ENCODE results near the gene SDK1. TPM values are rescaled to one million over a fixed set of nuclear protein-coding genes. Genes with fewer than 3 reads are reported as not detected.
A peak's percentile ranks its signal among the peaks of the same experiment; 100 is the strongest.
"Not testable (repeated sequence)": the region's sequence is repeated elsewhere in the genome, so short reads cannot be mapped to it uniquely, and the experiment has no call there.

SDK1 gene
- total and polyA plus RNA-seq, 4 donors = 10.4 to 11.6 (median 11.0) TPM

DNA sequence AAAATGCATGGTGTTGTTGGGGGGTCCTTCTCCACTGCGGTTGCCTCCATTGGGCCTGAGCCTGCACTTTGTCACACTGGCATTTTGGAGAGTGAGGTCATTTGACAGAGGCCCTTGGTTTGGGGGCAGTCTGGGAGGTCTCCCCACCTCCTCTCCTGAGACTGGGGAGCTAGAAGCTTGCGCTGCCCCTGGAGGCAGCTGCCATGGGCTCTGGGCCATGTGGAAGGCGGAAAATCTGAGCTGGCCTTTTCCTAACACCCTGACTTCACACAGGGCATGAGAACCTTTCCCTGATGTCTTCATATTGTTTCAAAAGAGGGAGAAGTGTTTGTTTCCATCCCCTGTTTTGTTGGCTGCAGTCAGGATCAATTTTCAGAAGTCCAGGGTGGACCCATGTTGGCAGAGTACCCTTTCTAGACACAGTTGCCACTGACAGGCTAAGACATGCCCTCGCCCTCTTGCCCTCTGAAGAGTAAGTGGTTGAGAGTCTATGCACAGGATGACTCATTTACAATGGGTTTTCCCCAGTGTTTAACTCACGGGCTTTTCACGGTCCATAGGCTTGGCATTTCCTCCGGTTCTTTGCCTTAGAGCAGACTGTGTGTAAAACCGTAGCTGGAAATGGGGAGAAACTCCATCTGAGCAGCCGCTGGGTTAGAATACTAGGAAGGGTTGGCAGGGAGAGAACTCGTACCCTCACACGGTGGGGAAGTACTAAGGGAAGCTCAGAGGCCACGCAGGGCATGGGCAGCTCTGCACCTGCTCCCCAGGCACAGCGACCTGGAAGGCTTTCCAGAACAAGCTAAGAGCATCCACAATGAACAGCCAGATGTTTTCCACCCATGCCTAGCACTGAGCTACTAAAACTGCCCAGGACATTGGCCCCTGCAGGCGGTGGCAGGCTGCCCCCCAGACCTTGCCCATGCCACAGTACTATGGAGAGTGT is 655.0 kb downstream of the SDK1 start:
- Histone ChIP-seq H3K27me3 (ENCODE audit: control insufficient read depth, insufficient read depth, low read length) (no peaks in the 10 kb centered on the region), H3K4me1 (ENCODE audit: control insufficient read depth, insufficient read depth, low read length) (peaks cover 15% of the 10 kb centered on the region), H3K27ac (ENCODE audit: low read depth, low read length) (no peak overlapping the region), H3K36me3 (ENCODE audit: control insufficient read depth, insufficient read depth, low read length) (peaks cover 17% of the 10 kb centered on the region), H3K4me3 (ENCODE audit: low read depth, low read length) (no peak overlapping the region), H3K9me3 (ENCODE audit: control insufficient read depth, insufficient read depth, low read length) (no peaks in the 10 kb centered on the region)
- DNase-seq (ENCODE audit: low read depth in 4 of 6, low spot score in 6 of 6) = peak in 1 of 6 donors; percentile 54
- WGBS (ENCODE audit: insufficient coverage) = 69% methylated on average over 9 of the region's 14 CpGs

DNA sequence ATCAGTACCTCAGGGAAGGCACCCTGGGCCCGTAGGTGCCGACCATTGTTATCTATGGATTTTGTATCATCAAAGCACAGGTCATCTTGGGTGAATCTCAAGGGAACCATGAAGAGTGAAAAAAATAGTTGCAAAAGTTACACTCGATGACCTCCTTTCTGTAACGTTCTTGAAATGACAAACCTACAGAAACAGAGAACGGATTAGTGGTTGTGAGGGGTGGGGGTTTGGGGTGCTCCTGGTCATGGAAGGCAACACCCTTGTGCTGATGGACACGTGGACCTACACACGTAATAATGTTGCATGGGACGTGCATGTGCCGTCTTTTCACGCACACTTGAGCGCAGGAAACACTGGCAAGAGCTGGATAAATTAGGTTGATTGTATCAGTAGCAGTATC is 655.9 kb downstream of the SDK1 start:
- Histone ChIP-seq H3K4me3 (ENCODE audit: low read depth, low read length) (no peak overlapping the region), H3K36me3 (ENCODE audit: control insufficient read depth, insufficient read depth, low read length) (peaks cover 14% of the 10 kb centered on the region), H3K4me1 (ENCODE audit: control insufficient read depth, insufficient read depth, low read length) (peaks cover 15% of the 10 kb centered on the region), H3K27ac (ENCODE audit: low read depth, low read length) (no peak overlapping the region), H3K9me3 (ENCODE audit: control insufficient read depth, insufficient read depth, low read length) (no peaks in the 10 kb centered on the region), H3K27me3 (ENCODE audit: control insufficient read depth, insufficient read depth, low read length) (no peaks in the 10 kb centered on the region)
- no peak for DNase-seq (ENCODE audit: low read depth in 4 of 6, low spot score in 6 of 6)
- WGBS (ENCODE audit: insufficient coverage) = 95% methylated on average over 8 of the region's 11 CpGs

DNA sequence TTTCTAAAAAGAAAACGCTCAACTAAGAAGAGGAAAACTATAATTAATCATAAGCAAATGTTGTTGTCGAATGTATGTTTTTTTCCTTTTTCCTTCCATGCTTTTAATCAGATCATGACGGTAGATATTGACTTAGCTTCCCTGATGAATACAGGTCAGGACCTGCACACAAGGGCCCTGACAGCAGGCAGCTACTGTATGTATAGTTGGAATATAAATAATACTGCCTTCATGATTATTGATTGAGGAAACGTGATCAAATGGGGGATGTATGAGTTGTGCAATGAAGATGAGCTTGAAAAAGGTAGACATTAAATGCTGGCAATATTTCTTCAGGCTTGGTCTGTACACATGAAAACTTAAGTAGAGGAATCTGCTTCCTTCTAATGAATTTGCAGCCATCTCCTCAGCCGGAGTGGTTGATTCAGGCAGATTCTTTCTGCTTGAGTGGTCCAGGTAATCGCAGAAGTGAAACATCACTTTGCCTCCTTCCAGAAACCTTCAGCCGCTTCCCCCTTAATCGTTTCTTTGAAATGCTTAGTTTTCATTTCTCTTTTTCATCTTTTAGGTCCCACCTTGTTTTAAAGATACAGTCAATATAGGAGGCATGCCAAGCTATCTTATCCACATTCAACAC is 656.5 kb downstream of the SDK1 start:
- peak in 2 of 6 donors; percentile 6 to 51 for DNase-seq (ENCODE audit: low read depth in 4 of 6, low spot score in 6 of 6)
- no peak overlapping the region for H3K4me3 ChIP-seq (ENCODE audit: low read depth, low read length)
- peaks cover 15% of the 10 kb centered on the region for H3K4me1 ChIP-seq (ENCODE audit: control insufficient read depth, insufficient read depth, low read length)
- H3K27me3 ChIP-seq (ENCODE audit: control insufficient read depth, insufficient read depth, low read length) = no peaks in the 10 kb centered on the region
- H3K27ac ChIP-seq (ENCODE audit: low read depth, low read length) = no peak overlapping the region
- 76% methylated on average over 2 of the region's 8 CpGs for WGBS (ENCODE audit: insufficient coverage)
- H3K9me3 ChIP-seq (ENCODE audit: control insufficient read depth, insufficient read depth, low read length) = no peaks in the 10 kb centered on the region
- peaks cover 20% of the 10 kb centered on the region for H3K36me3 ChIP-seq (ENCODE audit: control insufficient read depth, insufficient read depth, low read length)

DNA sequence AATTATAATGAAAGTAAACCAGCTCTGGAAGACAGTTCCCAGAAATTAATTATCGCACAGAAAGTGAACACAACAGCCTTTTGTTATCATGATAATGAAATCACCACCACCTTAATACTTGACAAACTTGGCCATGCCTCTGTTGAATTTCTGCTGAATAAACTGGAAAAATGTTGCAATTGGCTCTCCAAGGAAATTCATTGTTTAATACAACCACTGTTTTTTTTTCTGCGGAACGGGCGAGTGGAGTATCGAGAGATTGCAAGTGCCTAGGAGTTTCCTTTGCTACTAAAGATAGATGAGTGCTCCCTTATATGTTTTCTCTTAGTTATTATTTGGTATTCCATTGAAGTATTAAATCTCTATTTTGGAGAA is 657.0 kb downstream of the SDK1 start:
- H3K4me1 ChIP-seq (ENCODE audit: control insufficient read depth, insufficient read depth, low read length) = peaks cover 15% of the 10 kb centered on the region
- WGBS (ENCODE audit: insufficient coverage) = no CpG with 5 or more reads among the region's 5 CpGs

GRCh38 chr7:3959364-3959763 is 658.3 kb downstream of the SDK1 start:
- H3K9me3 ChIP-seq (ENCODE audit: control insufficient read depth, insufficient read depth, low read length) = no peaks in the 10 kb centered on the region
- DNase-seq (ENCODE audit: low read depth in 4 of 6, low spot score in 6 of 6) = peak in 1 of 6 donors; percentile 9
- H3K4me1 ChIP-seq (ENCODE audit: control insufficient read depth, insufficient read depth, low read length) = peaks cover 15% of the 10 kb centered on the region
- no peak overlapping the region for H3K27ac ChIP-seq (ENCODE audit: low read depth, low read length)
- H3K36me3 ChIP-seq (ENCODE audit: control insufficient read depth, insufficient read depth, low read length) = peaks cover 21% of the 10 kb centered on the region
- no peak overlapping the region for H3K4me3 ChIP-seq (ENCODE audit: low read depth, low read length)
- no peaks in the 10 kb centered on the region for H3K27me3 ChIP-seq (ENCODE audit: control insufficient read depth, insufficient read depth, low read length)
- no CpG with 5 or more reads among the region's 6 CpGs for WGBS (ENCODE audit: insufficient coverage)

More for the DNA sequence above, 657.0 kb downstream of the SDK1 start:
- no peaks in the 10 kb centered on the region for H3K27me3 ChIP-seq (ENCODE audit: control insufficient read depth, insufficient read depth, low read length)
- DNase-seq (ENCODE audit: low read depth in 4 of 6, low spot score in 6 of 6) = peak in 2 of 6 donors; percentile 4 to 30
- H3K36me3 ChIP-seq (ENCODE audit: control insufficient read depth, insufficient read depth, low read length) = peaks cover 21% of the 10 kb centered on the region
- no peak overlapping the region for H3K27ac ChIP-seq (ENCODE audit: low read depth, low read length)
- H3K4me3 ChIP-seq (ENCODE audit: low read depth, low read length) = no peak overlapping the region
- H3K9me3 ChIP-seq (ENCODE audit: control insufficient read depth, insufficient read depth, low read length) = no peaks in the 10 kb centered on the region

- no peak overlapping the region for H3K4me3 ChIP-seq (ENCODE audit: low read depth, low read length)
- H3K36me3 ChIP-seq (ENCODE audit: control insufficient read depth, insufficient read depth, low read length) = peaks cover 17% of the 10 kb centered on the region
- DNase-seq (ENCODE audit: low read depth in 4 of 6, low spot score in 6 of 6) = no peak
- 83% methylated on average over 6 of the region's 11 CpGs for WGBS (ENCODE audit: insufficient coverage)
- H3K9me3 ChIP-seq (ENCODE audit: control insufficient read depth, insufficient read depth, low read length) = no peaks in the 10 kb centered on the region
- peaks cover 11% of the 10 kb centered on the region for H3K4me1 ChIP-seq (ENCODE audit: control insufficient read depth, insufficient read depth, low read length)
- no peaks in the 10 kb centered on the region for H3K27me3 ChIP-seq (ENCODE audit: control insufficient read depth, insufficient read depth, low read length)
- no peak overlapping the region for H3K27ac ChIP-seq (ENCODE audit: low read depth, low read length)
Observed at GRCh38 chr7:3960050-3960763, 659.2 kb downstream of the SDK1 start.

GRCh38 chr7:3960942-3961341 is 659.9 kb downstream of the SDK1 start:
- WGBS (ENCODE audit: insufficient coverage) = no CpG with 5 or more reads among the region's 3 CpGs
- H3K27me3 ChIP-seq (ENCODE audit: control insufficient read depth, insufficient read depth, low read length) = no peaks in the 10 kb centered on the region
- no peaks in the 10 kb centered on the region for H3K9me3 ChIP-seq (ENCODE audit: control insufficient read depth, insufficient read depth, low read length)
- H3K36me3 ChIP-seq (ENCODE audit: control insufficient read depth, insufficient read depth, low read length) = peaks cover 18% of the 10 kb centered on the region
- peak in 2 of 6 donors; percentile 11 to 37 for DNase-seq (ENCODE audit: low read depth in 4 of 6, low spot score in 6 of 6)
- H3K27ac ChIP-seq (ENCODE audit: low read depth, low read length) = no peak overlapping the region
- peaks cover 4% of the 10 kb centered on the region for H3K4me1 ChIP-seq (ENCODE audit: control insufficient read depth, insufficient read depth, low read length)
- H3K4me3 ChIP-seq (ENCODE audit: low read depth, low read length) = no peak overlapping the region

DNA sequence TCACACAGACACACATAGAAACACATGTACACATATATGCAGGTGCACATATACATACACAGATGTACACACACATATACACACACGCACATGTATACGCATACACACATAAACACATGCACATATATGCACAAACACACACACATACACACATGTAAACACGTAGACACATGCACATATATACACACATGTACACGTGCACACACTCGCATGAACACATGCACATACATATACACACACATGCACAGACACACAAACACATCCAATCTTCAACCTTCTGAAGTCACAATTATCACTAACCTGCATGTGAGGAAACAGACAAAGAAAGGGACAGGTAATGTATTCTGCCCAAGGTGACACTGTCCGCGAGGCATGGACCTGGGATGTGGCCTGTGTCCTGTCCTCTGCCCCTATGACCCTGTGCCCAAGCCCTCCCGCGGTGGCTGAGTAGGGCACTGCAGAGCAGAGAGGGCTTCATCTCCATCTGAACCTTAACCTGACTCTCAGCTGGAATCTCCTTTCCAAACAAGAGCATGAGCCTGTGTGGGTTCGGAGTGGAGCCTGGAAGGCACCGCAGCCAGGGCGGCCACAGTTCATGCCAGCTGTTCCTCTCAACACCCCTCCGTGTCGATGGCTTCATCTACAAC is 660.9 kb downstream of the SDK1 start:
- H3K27ac ChIP-seq (ENCODE audit: low read depth, low read length) = no peak overlapping the region
- no peaks in the 10 kb centered on the region for H3K27me3 ChIP-seq (ENCODE audit: control insufficient read depth, insufficient read depth, low read length)
- peaks cover 15% of the 10 kb centered on the region for H3K36me3 ChIP-seq (ENCODE audit: control insufficient read depth, insufficient read depth, low read length)
- 95% methylated on average over 13 of the region's 14 CpGs for WGBS (ENCODE audit: insufficient coverage)
- DNase-seq (ENCODE audit: low read depth in 4 of 6, low spot score in 6 of 6) = no peak
- H3K4me1 ChIP-seq (ENCODE audit: control insufficient read depth, insufficient read depth, low read length) = peaks cover 4% of the 10 kb centered on the region
- H3K9me3 ChIP-seq (ENCODE audit: control insufficient read depth, insufficient read depth, low read length) = no peaks in the 10 kb centered on the region
- H3K4me3 ChIP-seq (ENCODE audit: low read depth, low read length) = no peak overlapping the region

DNA sequence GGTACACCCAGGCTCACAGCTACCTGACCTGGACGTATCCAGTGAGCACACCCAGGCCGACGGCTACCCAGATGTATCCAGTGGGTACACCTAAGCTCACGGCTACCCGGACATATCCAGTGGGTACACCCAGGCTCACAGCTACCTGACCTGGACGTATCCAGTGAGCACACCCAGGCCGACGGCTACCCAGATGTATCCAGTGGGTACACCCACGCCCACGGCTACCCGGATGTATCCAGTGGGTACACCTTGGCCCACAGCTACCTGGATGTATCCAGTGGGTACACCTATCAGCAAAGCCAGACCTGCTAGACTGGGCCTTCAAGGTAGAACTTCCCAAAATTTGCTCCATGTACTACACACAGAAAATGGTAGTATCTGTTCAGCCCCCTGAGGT is 662.7 kb downstream of the SDK1 start:
- peaks cover 19% of the 10 kb centered on the region for H3K36me3 ChIP-seq (ENCODE audit: control insufficient read depth, insufficient read depth, low read length)
- H3K4me3 ChIP-seq (ENCODE audit: low read depth, low read length); H3K9me3 ChIP-seq (ENCODE audit: control insufficient read depth, insufficient read depth, low read length); H3K4me1 ChIP-seq (ENCODE audit: control insufficient read depth, insufficient read depth, low read length); H3K27me3 ChIP-seq (ENCODE audit: control insufficient read depth, insufficient read depth, low read length); H3K27ac ChIP-seq (ENCODE audit: low read depth, low read length); DNase-seq (ENCODE audit: low read depth in 4 of 6, low spot score in 6 of 6): not testable (repeated sequence)
- WGBS (ENCODE audit: insufficient coverage) = 98% methylated on average over 11 of the region's 11 CpGs

All from spinal cord (tissue), 10 donors.